HFFc6 (cell line): ENCODE data around the gene SORCS2. TPM values are rescaled to one million over a fixed set of nuclear protein-coding genes. Genes with fewer than 3 reads are reported as not detected.

Experiments
- DNase-seq: peaks from one replicate; pipeline ENCODE4 v3.0.0-alpha.2; 2018
- H3K27ac Mint-ChIP-seq: 2 replicates; pipeline ENCODE4 v1.8.0; 2020; ENCODE audit warnings: mild to moderate bottlenecking, mixed read lengths
- H3K27me3 Mint-ChIP-seq: 2 replicates; pipeline ENCODE4 v1.8.0; 2021; ENCODE audit warnings: mild to moderate bottlenecking, moderate library complexity, mixed read lengths; ENCODE audit not compliant: insufficient read depth
- H3K36me3 Mint-ChIP-seq: 2 replicates; pipeline ENCODE4 v1.8.0; 2021; ENCODE audit warnings: low read depth, mixed read lengths
- H3K4me1 Mint-ChIP-seq: 2 replicates; pipeline ENCODE4 v1.8.0; 2020; ENCODE audit warnings: low read depth, mixed read lengths
- H3K4me3 Mint-ChIP-seq: 2 replicates; pipeline ENCODE4 v1.8.0; 2020; ENCODE audit warnings: mild to moderate bottlenecking, moderate library complexity, mixed read lengths
- H3K9me3 Mint-ChIP-seq: 2 replicates; pipeline ENCODE4 v1.8.0; 2020; ENCODE audit warnings: mild to moderate bottlenecking, mixed read lengths
- total RNA-seq, 6 experiments: library from RNA; stranded (reverse); fragmentation: NEBNext Ultra II Directional; extraction: Animal tissue kit (Norgen Biotek cat#: 25700); gene quantifications; 2 replicates in 1 of 6; 3 replicates in 5 of 6; pipeline ENCODE4 v1.2.3, GENCODE V29; 2021
- TF ChIP-seq, protein P1 (sequence below): fragments of 200-600 bp; sonication (generic); IDR thresholded peaks from 2 replicates; pipeline ENCODE4 v1.5.0; 2021; ENCODE audit warnings: antibody characterized with exemption, mild to moderate bottlenecking

SORCS2 gene
- total RNA-seq, 6 experiments from 2014 or later = 0.05 to 0.15 (median 0.12) TPM; not detected in 3

GRCh38 chr4:7522452-7523220, 330.3 kb downstream of the SORCS2 start:
- Mint-ChIP-seq H3K9me3 (no peaks in the 10 kb centered on the region), H3K27ac (no peak overlapping the region), H3K4me3 (no peak overlapping the region), H3K36me3 (no peaks in the 10 kb centered on the region), H3K4me1 (no peaks in the 10 kb centered on the region), H3K27me3 (peaks cover 46% of the 10 kb centered on the region)
- DNase-seq = no peak
- TF ChIP-seq, protein P1, sequence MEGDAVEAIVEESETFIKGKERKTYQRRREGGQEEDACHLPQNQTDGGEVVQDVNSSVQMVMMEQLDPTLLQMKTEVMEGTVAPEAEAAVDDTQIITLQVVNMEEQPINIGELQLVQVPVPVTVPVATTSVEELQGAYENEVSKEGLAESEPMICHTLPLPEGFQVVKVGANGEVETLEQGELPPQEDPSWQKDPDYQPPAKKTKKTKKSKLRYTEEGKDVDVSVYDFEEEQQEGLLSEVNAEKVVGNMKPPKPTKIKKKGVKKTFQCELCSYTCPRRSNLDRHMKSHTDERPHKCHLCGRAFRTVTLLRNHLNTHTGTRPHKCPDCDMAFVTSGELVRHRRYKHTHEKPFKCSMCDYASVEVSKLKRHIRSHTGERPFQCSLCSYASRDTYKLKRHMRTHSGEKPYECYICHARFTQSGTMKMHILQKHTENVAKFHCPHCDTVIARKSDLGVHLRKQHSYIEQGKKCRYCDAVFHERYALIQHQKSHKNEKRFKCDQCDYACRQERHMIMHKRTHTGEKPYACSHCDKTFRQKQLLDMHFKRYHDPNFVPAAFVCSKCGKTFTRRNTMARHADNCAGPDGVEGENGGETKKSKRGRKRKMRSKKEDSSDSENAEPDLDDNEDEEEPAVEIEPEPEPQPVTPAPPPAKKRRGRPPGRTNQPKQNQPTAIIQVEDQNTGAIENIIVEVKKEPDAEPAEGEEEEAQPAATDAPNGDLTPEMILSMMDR = no peak

GRCh38 chr4:7523526-7523925, 331.2 kb downstream of the SORCS2 start:
- H3K9me3 Mint-ChIP-seq = no peaks in the 10 kb centered on the region
- H3K36me3 Mint-ChIP-seq = no peaks in the 10 kb centered on the region
- H3K27ac Mint-ChIP-seq = no peak overlapping the region
- H3K4me1 Mint-ChIP-seq = no peaks in the 10 kb centered on the region
- TF ChIP-seq, protein P1 = no peak
- peaks cover 38% of the 10 kb centered on the region for H3K27me3 Mint-ChIP-seq
- no peak overlapping the region for H3K4me3 Mint-ChIP-seq
- DNase-seq = no peak

DNA sequence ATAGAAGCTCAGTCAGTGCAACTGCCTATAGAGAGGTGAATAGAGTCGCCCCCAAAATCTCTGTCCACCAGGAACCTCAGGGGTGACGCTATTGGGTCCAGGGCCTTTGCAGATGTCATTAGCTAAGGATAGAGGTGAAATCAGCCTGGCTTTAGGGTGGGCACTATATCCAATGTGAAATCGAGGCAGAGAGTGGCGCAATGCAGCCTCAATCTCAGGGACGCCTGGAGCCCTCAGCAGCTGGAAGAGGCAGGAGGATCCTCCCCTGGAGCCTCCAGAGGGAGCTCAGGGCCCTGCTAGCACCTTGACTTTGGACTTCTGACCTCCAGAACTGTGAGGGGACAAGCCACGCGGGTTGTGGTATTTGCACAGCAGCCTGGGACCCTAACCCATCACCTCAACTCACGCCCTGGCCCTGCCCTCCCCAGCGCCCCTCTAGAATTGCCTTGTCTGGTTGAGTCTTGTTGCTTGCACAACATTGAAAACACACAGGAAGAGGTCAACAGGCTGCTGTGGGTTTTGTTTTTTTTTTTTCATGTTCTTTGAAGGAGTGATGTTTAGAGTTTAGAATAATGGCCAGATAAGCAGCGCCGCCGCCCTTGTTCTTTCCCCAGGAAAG, 331.8 kb downstream of the SORCS2 start:
- no peaks in the 10 kb centered on the region for H3K4me1 Mint-ChIP-seq
- peaks cover 36% of the 10 kb centered on the region for H3K27me3 Mint-ChIP-seq
- no peaks in the 10 kb centered on the region for H3K36me3 Mint-ChIP-seq
- TF ChIP-seq, protein P1 = no peak
- no peak for DNase-seq
- no peak overlapping the region for H3K4me3 Mint-ChIP-seq
- H3K27ac Mint-ChIP-seq = no peak overlapping the region
- no peaks in the 10 kb centered on the region for H3K9me3 Mint-ChIP-seq

GRCh38 chr4:7524843-7525242, 332.5 kb downstream of the SORCS2 start:
- TF ChIP-seq, protein P1 = no peak
- Mint-ChIP-seq H3K4me3 (no peak overlapping the region), H3K9me3 (no peaks in the 10 kb centered on the region), H3K36me3 (no peaks in the 10 kb centered on the region), H3K27ac (no peak overlapping the region), H3K27me3 (peaks cover 32% of the 10 kb centered on the region), H3K4me1 (no peaks in the 10 kb centered on the region)
- DNase-seq = no peak

GRCh38 chr4:7526491-7526890, 334.2 kb downstream of the SORCS2 start:
- Mint-ChIP-seq H3K4me1 (no peaks in the 10 kb centered on the region), H3K27me3 (peaks cover 31% of the 10 kb centered on the region), H3K9me3 (no peaks in the 10 kb centered on the region), H3K36me3 (no peaks in the 10 kb centered on the region), H3K27ac (no peak overlapping the region), H3K4me3 (no peak overlapping the region)
- TF ChIP-seq, protein P1 = no peak
- DNase-seq = no peak
